Measurements from ENCODE around the gene CMSS1. TPM values are rescaled to one million over a fixed set of nuclear protein-coding genes. Genes with fewer than 3 reads are reported as not detected.

Gene CMSS1
- total and polyA plus RNA-seq, 5 donors from 2014 or later = 20.5 to 34.0 (median 22.0) TPM

- no peak for ATAC-seq (ENCODE audit: low read depth in 2 of 2)
- peak overlapping the region in 1 of 4 donors; percentile 22 for H3K4me3 Mint-ChIP-seq
- H3K27me3 ChIP-seq (ENCODE audit: control insufficient read depth, insufficient read depth, low read length) = peaks cover 12% of the 10 kb centered on the region
Measured at GRCh38 chr3:99777210-99777549, 40.5 kb upstream of the CMSS1 start.

GRCh38 chr3:99777708-99778107 lies 40.0 kb upstream of the CMSS1 start:
- H3K27me3 ChIP-seq (ENCODE audit: control insufficient read depth, insufficient read depth, low read length) = peaks cover 12% of the 10 kb centered on the region
- H3K4me1 ChIP-seq (ENCODE audit: control insufficient read depth, insufficient read depth, low read length, poor library complexity, severe bottlenecking) = no peaks in the 10 kb centered on the region
- H3K4me1 Mint-ChIP-seq = peaks cover 0 to 5% (median 2%) of the 10 kb centered on the region in 4 donors
- H3K4me3 ChIP-seq (ENCODE audit: low read depth, low read length) = no peak overlapping the region
- no peaks in the 10 kb centered on the region for H3K36me3 Mint-ChIP-seq
- ATAC-seq (ENCODE audit: low read depth in 2 of 2) (no peak), DNase-seq (no peak)
- H3K36me3 ChIP-seq (ENCODE audit: control insufficient read depth, insufficient read depth, low read length) = no peaks in the 10 kb centered on the region
- H3K9me3 ChIP-seq (ENCODE audit: control insufficient read depth in 2 of 2, low read length in 2 of 2) = no peaks in the 10 kb centered on the region
- H3K4me3 Mint-ChIP-seq = no peak overlapping the region
- peaks cover 0 to 3% (median 0%) of the 10 kb centered on the region in 7 donors for H3K9me3 Mint-ChIP-seq
- H3K27me3 Mint-ChIP-seq = peaks cover 18% of the 10 kb centered on the region
- no peak overlapping the region for H3K27ac ChIP-seq (ENCODE audit: insufficient read depth, low read length, poor library complexity, severe bottlenecking)
- peak overlapping the region in 1 of 3 donors; percentile 16 for H3K27ac Mint-ChIP-seq

More at GRCh38 chr3:99777210-99777549, 40.5 kb upstream of the CMSS1 start:
- Histone ChIP-seq H3K4me1 (ENCODE audit: control insufficient read depth, insufficient read depth, low read length, poor library complexity, severe bottlenecking) (no peaks in the 10 kb centered on the region), H3K9me3 (ENCODE audit: control insufficient read depth in 2 of 2, low read length in 2 of 2) (no peaks in the 10 kb centered on the region), H3K4me3 (ENCODE audit: low read depth, low read length) (no peak overlapping the region), H3K36me3 (ENCODE audit: control insufficient read depth, insufficient read depth, low read length) (no peaks in the 10 kb centered on the region), H3K27ac (ENCODE audit: insufficient read depth, low read length, poor library complexity, severe bottlenecking) (no peak overlapping the region)
- Mint-ChIP-seq H3K36me3 (no peaks in the 10 kb centered on the region), H3K4me1 (peaks cover 0 to 5% (median 2%) of the 10 kb centered on the region in 4 donors), H3K9me3 (peaks cover 0 to 3% (median 0%) of the 10 kb centered on the region in 7 donors), H3K27me3 (peaks cover 18% of the 10 kb centered on the region), H3K27ac (no peak overlapping the region)
- no peak for DNase-seq

DNA sequence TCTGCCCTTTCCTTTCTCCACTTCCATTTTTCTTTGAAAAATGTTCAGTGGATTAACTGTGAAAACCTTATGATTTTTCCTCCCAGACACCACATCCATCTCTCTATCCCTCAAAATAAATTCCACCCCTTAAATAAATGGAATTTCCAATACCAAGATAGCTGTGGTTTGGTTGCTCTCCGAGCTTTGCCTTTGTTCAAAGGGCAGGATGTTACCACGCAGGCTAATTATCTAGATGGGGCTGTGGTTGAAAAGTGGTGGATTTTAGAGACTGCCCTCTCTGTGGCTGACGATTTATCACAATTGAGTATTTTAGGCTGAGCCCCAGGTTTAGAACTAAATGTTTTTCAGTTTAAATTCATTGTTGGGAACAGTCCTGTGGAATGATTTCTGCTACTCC lies 36.9 kb upstream of the CMSS1 start:
- no peak overlapping the region for H3K27ac ChIP-seq (ENCODE audit: insufficient read depth, low read length, poor library complexity, severe bottlenecking)
- no peak overlapping the region for H3K4me3 ChIP-seq (ENCODE audit: low read depth, low read length)
- peaks cover 16% of the 10 kb centered on the region for H3K27me3 ChIP-seq (ENCODE audit: control insufficient read depth, insufficient read depth, low read length)
- peaks cover 0 to 5% (median 2%) of the 10 kb centered on the region in 4 donors for H3K4me1 Mint-ChIP-seq
- no peaks in the 10 kb centered on the region for H3K36me3 Mint-ChIP-seq
- H3K27ac Mint-ChIP-seq = no peak overlapping the region
- H3K9me3 Mint-ChIP-seq = peaks cover 0 to 3% (median 0%) of the 10 kb centered on the region in 7 donors
- no peaks in the 10 kb centered on the region for H3K36me3 ChIP-seq (ENCODE audit: control insufficient read depth, insufficient read depth, low read length)
- no peaks in the 10 kb centered on the region for H3K9me3 ChIP-seq (ENCODE audit: control insufficient read depth in 2 of 2, low read length in 2 of 2)
- ATAC-seq (ENCODE audit: low read depth in 2 of 2) (no peak), DNase-seq (peak in 1 of 3 donors; percentile 4)
- peaks cover 25% of the 10 kb centered on the region for H3K27me3 Mint-ChIP-seq
- no peaks in the 10 kb centered on the region for H3K4me1 ChIP-seq (ENCODE audit: control insufficient read depth, insufficient read depth, low read length, poor library complexity, severe bottlenecking)
- no peak overlapping the region for H3K4me3 Mint-ChIP-seq

GRCh38 chr3:99781761-99782160 lies 35.9 kb upstream of the CMSS1 start:
- H3K9me3 Mint-ChIP-seq = peaks cover 0 to 3% (median 0%) of the 10 kb centered on the region in 7 donors
- no peak overlapping the region for H3K4me3 Mint-ChIP-seq
- Histone ChIP-seq H3K9me3 (ENCODE audit: control insufficient read depth in 2 of 2, low read length in 2 of 2) (no peaks in the 10 kb centered on the region), H3K4me1 (ENCODE audit: control insufficient read depth, insufficient read depth, low read length, poor library complexity, severe bottlenecking) (no peaks in the 10 kb centered on the region), H3K27me3 (ENCODE audit: control insufficient read depth, insufficient read depth, low read length) (peaks cover 16% of the 10 kb centered on the region), H3K4me3 (ENCODE audit: low read depth, low read length) (no peak overlapping the region), H3K36me3 (ENCODE audit: control insufficient read depth, insufficient read depth, low read length) (no peaks in the 10 kb centered on the region), H3K27ac (ENCODE audit: insufficient read depth, low read length, poor library complexity, severe bottlenecking) (no peak overlapping the region)
- peaks cover 25% of the 10 kb centered on the region for H3K27me3 Mint-ChIP-seq
- no peaks in the 10 kb centered on the region for H3K36me3 Mint-ChIP-seq
- H3K27ac Mint-ChIP-seq = no peak overlapping the region
- no peak for DNase-seq
- no peak for ATAC-seq (ENCODE audit: low read depth in 2 of 2)
- peaks cover 0 to 5% (median 2%) of the 10 kb centered on the region in 4 donors for H3K4me1 Mint-ChIP-seq

- Mint-ChIP-seq H3K4me3 (no peak overlapping the region), H3K36me3 (no peaks in the 10 kb centered on the region), H3K27ac (no peak overlapping the region), H3K9me3 (peaks cover 0 to 3% (median 0%) of the 10 kb centered on the region in 7 donors), H3K27me3 (peaks cover 28% of the 10 kb centered on the region), H3K4me1 (peaks cover 0 to 5% (median 2%) of the 10 kb centered on the region in 4 donors)
- ATAC-seq (ENCODE audit: low read depth in 2 of 2) (no peak), DNase-seq (no peak)
- no peak overlapping the region for H3K27ac ChIP-seq (ENCODE audit: insufficient read depth, low read length, poor library complexity, severe bottlenecking)
- peaks cover 16% of the 10 kb centered on the region for H3K27me3 ChIP-seq (ENCODE audit: control insufficient read depth, insufficient read depth, low read length)
- no peaks in the 10 kb centered on the region for H3K36me3 ChIP-seq (ENCODE audit: control insufficient read depth, insufficient read depth, low read length)
- no peaks in the 10 kb centered on the region for H3K9me3 ChIP-seq (ENCODE audit: control insufficient read depth in 2 of 2, low read length in 2 of 2)
- no peaks in the 10 kb centered on the region for H3K4me1 ChIP-seq (ENCODE audit: control insufficient read depth, insufficient read depth, low read length, poor library complexity, severe bottlenecking)
- no peak overlapping the region for H3K4me3 ChIP-seq (ENCODE audit: low read depth, low read length)
Measured at GRCh38 chr3:99783011-99783573, 34.6 kb upstream of the CMSS1 start.

GRCh38 chr3:99789011-99789721 lies 28.5 kb upstream of the CMSS1 start:
- peak in 1 of 2 donors; percentile 64 for ATAC-seq (ENCODE audit: low read depth in 2 of 2)

GRCh38 chr3:99794485-99794884 lies 23.2 kb upstream of the CMSS1 start:
- no peak for DNase-seq
- peaks cover 2% of the 10 kb centered on the region for H3K27me3 ChIP-seq (ENCODE audit: control insufficient read depth, insufficient read depth, low read length)
- ATAC-seq (ENCODE audit: low read depth in 2 of 2) = no peak
- no peaks in the 10 kb centered on the region for H3K36me3 Mint-ChIP-seq
- H3K9me3 Mint-ChIP-seq = no peaks in the 10 kb centered on the region
- H3K4me1 ChIP-seq (ENCODE audit: control insufficient read depth, insufficient read depth, low read length, poor library complexity, severe bottlenecking) = no peaks in the 10 kb centered on the region
- H3K27ac Mint-ChIP-seq = no peak overlapping the region
- H3K27me3 Mint-ChIP-seq = peaks cover 12% of the 10 kb centered on the region
- no peak overlapping the region for H3K4me3 Mint-ChIP-seq
- no peak overlapping the region for H3K27ac ChIP-seq (ENCODE audit: insufficient read depth, low read length, poor library complexity, severe bottlenecking)
- no peaks in the 10 kb centered on the region for H3K36me3 ChIP-seq (ENCODE audit: control insufficient read depth, insufficient read depth, low read length)
- no peaks in the 10 kb centered on the region for H3K4me1 Mint-ChIP-seq
- H3K4me3 ChIP-seq (ENCODE audit: low read depth, low read length) = no peak overlapping the region
- H3K9me3 ChIP-seq (ENCODE audit: control insufficient read depth in 2 of 2, low read length in 2 of 2) = no peaks in the 10 kb centered on the region

More at GRCh38 chr3:99789011-99789721, 28.5 kb upstream of the CMSS1 start:
- Histone ChIP-seq H3K4me1 (ENCODE audit: control insufficient read depth, insufficient read depth, low read length, poor library complexity, severe bottlenecking) (no peaks in the 10 kb centered on the region), H3K4me3 (ENCODE audit: low read depth, low read length) (no peak overlapping the region), H3K27me3 (ENCODE audit: control insufficient read depth, insufficient read depth, low read length) (peaks cover 7% of the 10 kb centered on the region), H3K36me3 (ENCODE audit: control insufficient read depth, insufficient read depth, low read length) (no peaks in the 10 kb centered on the region), H3K27ac (ENCODE audit: insufficient read depth, low read length, poor library complexity, severe bottlenecking) (no peak overlapping the region), H3K9me3 (ENCODE audit: control insufficient read depth in 2 of 2, low read length in 2 of 2) (no peaks in the 10 kb centered on the region)
- Mint-ChIP-seq H3K4me3 (no peak overlapping the region), H3K36me3 (no peaks in the 10 kb centered on the region), H3K27ac (no peak overlapping the region), H3K9me3 (no peaks in the 10 kb centered on the region), H3K27me3 (peaks cover 31% of the 10 kb centered on the region), H3K4me1 (no peaks in the 10 kb centered on the region)
- DNase-seq = peak in 1 of 3 donors; percentile 37

DNA sequence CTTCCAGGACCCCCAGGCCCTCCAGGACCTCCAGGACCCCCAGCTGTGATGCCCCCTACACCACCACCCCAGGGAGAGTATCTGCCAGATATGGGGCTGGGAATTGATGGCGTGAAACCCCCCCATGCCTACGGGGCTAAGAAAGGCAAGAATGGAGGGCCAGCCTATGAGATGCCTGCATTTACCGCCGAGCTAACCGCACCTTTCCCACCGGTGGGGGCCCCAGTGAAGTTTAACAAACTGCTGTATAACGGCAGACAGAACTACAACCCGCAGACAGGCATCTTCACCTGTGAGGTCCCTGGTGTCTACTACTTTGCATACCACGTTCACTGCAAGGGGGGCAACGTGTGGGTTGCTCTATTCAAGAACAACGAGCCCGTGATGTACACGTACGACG lies 22.1 kb upstream of the CMSS1 start:
- Mint-ChIP-seq H3K4me3 (no peak overlapping the region), H3K27ac (no peak overlapping the region), H3K27me3 (peaks cover 4% of the 10 kb centered on the region), H3K9me3 (peaks cover 0 to 1% (median 0%) of the 10 kb centered on the region in 7 donors), H3K36me3 (no peaks in the 10 kb centered on the region), H3K4me1 (no peaks in the 10 kb centered on the region)
- DNase-seq = no peak
- Histone ChIP-seq H3K27ac (ENCODE audit: insufficient read depth, low read length, poor library complexity, severe bottlenecking) (no peak overlapping the region), H3K4me1 (ENCODE audit: control insufficient read depth, insufficient read depth, low read length, poor library complexity, severe bottlenecking) (no peaks in the 10 kb centered on the region), H3K4me3 (ENCODE audit: low read depth, low read length) (no peak overlapping the region), H3K27me3 (ENCODE audit: control insufficient read depth, insufficient read depth, low read length) (no peaks in the 10 kb centered on the region), H3K36me3 (ENCODE audit: control insufficient read depth, insufficient read depth, low read length) (no peaks in the 10 kb centered on the region), H3K9me3 (ENCODE audit: control insufficient read depth in 2 of 2, low read length in 2 of 2) (no peaks in the 10 kb centered on the region)
- no peak for ATAC-seq (ENCODE audit: low read depth in 2 of 2)

Data from CD4-positive, CD25-positive, alpha-beta regulatory T cell (primary cell).